Activated CD4-positive, CD25-positive, alpha-beta regulatory T cell treated with anti-CD3 and anti-CD28 coated beads, Interleukin-2, amount 50 U/mL, for 72 hours (primary cell): ENCODE data around the gene DGKI.

Experiments
- DNase-seq: peaks from one replicate; pipeline ENCODE4 v3.0.0; 2021

DGKI gene

DNA sequence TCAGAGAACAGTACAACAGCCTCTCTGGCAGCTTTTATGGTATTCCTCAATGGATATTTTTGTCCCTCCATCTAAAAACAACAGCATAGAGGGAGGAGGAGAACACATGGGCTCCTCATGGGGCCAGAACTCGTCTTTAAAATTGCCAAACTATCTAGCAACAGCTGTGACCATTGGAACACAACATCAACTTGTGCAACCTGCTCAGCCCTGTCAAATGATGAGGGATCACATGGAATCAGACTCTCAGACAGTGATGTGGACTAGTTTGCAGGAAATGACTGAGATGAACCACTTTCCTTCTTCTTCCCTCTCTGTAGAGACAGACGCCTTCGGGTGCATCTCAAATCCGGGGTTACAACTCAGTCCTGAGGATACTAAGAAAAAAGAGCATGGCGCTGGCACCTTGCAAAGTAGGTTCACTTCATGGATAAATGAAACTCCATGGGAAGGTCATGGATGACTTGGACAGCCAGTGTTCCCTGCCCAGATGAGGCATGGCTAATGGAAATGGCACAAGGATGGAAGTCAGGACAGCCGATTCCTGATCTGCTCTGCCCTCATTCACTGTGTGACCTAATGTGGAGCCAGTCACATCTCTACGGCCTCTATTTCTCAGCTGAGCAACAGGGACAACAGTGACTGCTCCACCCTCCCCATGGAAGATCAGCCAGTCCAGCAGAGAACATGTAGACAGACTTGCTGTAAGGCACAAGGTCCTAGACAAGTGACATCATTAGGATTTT lies 24.6 kb upstream of the DGKI start:
- no peak for DNase-seq

DNA sequence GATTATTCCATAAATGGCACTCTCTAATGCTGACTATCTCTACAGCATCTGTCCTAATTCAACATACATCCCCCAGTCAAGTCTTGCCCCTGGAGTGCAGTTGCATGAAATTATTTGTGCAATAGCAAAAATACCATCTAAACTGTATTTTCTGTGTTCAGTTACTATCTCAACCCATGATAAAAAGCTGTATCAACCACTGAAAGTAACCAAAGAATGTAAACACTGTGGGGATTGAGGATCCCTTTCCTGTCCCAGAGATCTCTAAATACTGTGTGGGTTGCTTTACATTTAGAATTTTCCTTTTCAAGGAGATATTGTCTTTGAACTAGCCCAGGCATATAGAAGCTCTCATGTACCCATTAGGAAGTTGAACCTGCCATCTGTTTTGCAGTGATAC lies 23.9 kb upstream of the DGKI start:
- DNase-seq, result no peak

DNA sequence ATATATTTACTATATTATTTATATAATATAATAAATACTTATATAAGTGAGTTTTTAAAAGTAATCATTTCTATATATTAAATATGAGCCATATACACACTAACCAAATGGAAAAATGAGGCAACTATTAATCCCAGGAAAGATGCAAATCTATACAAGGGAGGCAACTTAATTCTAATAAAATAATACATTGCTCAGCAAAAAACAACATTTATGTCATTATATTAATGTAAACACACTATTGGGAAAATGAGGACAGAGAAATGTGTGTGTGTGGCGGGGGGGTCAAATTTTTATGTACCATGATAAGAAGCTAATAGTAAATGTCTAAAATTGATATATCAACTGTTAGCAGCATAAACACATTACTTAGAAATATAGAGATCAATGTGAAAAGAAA lies 23.3 kb upstream of the DGKI start:
- no peak for DNase-seq

DNA sequence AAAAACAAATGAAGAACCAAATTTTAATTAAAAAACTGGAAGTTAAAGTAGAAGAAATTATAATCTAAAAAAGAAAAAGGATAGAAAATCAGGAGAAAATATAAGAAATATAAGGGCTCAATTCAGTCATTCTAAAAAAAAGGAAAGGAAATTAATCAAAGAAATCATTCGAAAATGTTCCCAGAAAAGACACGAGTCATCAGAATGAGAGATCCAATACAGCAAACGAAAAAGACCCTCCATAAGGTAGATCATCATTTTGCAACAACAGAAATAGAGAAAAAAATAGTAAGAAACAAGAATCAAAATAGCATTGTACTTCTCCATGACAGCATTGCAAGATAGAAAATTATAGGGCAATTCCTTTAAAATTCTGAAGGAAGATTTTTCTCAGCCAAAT lies 22.5 kb upstream of the DGKI start:
- no peak for DNase-seq

DNA sequence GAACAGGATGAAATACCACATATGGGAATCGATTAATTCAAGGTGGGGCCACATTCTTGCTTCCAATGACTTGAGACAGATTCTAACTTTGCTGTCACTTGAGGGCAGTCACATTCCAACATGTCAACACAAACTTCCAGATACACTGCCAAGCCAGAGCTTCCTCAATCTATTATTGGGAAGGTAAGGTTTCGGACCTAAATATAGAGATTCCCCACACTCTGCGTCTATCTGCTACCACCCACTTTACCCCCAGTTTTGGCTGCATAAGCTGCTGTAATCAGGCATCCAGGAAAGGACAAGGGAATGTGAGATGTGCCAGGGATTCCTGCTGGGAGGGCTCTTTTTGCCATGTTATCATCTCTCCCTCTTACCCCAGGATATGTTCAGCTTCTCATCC lies 20.5 kb upstream of the DGKI start:
- DNase-seq, result no peak

DNA sequence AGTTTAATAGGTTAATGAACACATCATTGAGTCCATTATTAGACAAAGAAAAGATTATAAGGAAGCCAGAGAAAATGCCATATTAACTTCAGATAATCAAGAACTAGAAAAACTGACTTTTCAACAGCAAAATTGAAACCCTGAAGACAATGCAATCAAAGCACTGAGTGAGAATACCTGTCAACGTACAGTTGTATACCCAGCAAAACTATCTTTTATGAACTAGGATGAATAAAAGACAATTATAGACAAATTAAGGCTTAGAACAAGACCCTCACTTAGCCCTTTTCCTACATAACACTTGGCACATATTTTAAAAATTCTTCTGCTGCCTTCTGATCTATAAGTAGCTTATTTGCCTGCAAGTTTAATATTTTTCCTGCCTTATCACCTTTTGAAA lies 19.0 kb upstream of the DGKI start:
- no peak for DNase-seq

DNA sequence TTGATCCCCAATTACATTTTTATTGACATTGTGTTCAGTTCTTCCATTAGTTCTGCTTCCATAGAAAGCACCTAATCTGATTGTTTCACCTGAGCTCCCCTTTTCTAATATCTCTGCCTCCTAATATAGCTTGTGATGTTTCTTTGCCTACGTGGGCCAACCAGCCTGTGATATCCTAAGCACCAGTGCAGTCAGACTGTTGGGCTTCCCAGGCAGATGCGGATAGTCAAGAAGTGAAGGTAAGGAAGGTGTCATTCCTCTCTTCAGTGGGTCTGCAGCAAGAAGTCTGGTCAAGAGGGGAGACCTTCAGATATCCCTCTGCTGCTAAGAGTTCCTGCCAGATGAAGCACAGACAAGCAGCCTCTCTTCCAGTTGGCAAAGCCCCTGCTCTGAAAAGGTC lies 16.2 kb upstream of the DGKI start:
- DNase-seq, result no peak

DNA sequence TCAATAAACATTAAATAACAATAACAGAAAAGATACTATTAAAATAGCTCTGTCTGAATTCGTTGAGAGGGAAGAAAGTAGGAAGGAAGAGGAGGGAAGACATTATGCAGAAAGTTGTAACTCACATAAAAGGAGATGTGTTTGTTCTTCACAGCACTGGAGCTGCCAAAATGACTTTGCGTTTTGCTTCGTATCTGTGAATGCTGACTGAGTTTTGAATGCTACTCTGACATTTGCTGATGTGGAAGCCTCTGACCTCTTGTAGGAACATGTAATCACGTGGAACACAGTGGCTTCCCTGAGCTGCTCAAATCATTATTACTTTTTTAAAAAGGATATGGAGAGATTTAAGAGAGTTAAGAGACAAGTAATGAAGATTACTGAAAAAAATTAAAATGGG lies 15.6 kb upstream of the DGKI start:
- DNase-seq, result no peak

DNA sequence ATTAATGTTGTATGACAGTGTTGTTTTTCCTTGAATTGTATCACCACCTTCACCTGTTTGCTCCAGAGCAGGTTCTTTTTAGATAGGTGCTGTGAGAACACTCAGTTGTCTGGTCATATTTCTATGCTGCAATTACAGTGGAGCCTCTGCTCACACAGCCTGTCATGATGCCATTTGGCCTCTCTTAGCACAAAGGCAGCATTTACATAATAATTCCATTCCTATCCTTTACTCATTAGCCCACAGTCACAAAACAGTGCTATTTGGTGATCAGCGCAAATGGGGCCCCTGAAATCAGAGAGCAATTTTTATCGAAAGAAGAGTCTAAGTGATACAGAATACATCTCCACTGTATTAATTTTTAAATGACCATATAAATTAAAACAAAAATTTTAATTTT lies 13.8 kb upstream of the DGKI start:
- DNase-seq, result no peak

DNA sequence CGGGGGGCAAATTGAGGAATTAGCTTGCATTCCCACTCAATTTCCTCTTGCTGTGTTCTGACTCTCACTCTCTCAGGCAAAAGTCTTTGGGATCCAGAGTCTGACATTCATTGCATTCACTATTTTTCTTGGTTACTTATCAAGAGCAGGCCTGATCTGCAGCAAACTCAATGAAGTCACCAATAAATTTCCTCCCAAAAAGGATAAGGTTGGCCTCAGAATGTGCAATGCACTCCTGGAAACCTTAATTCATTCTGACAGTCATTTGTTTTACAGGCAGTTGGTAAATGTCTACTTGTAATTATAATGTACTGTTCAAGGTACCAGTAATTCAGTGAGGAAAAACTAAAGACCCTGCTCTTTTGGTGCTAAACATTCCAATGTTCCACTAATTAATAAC lies 6.3 kb upstream of the DGKI start:
- no peak for DNase-seq

DNA sequence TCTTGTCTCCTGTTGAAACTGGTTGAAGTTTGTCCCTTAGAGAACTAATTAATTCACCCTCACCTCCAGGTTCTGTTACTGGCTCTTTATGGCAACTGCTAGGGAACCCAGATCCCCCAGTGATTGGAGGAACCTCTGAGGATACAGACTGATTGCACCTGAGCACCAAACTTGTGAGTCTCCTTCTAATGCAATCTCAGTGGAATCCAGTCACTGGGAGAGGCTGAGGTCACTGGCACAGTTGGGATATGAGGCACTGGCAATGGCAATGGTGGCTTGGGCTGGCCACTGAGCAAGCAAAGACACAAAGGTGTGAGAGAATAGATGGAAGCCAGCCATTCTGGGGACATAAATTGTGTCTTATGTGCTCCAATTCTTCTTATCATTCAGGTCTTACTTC lies 5.3 kb upstream of the DGKI start:
- DNase-seq, result no peak

DNA sequence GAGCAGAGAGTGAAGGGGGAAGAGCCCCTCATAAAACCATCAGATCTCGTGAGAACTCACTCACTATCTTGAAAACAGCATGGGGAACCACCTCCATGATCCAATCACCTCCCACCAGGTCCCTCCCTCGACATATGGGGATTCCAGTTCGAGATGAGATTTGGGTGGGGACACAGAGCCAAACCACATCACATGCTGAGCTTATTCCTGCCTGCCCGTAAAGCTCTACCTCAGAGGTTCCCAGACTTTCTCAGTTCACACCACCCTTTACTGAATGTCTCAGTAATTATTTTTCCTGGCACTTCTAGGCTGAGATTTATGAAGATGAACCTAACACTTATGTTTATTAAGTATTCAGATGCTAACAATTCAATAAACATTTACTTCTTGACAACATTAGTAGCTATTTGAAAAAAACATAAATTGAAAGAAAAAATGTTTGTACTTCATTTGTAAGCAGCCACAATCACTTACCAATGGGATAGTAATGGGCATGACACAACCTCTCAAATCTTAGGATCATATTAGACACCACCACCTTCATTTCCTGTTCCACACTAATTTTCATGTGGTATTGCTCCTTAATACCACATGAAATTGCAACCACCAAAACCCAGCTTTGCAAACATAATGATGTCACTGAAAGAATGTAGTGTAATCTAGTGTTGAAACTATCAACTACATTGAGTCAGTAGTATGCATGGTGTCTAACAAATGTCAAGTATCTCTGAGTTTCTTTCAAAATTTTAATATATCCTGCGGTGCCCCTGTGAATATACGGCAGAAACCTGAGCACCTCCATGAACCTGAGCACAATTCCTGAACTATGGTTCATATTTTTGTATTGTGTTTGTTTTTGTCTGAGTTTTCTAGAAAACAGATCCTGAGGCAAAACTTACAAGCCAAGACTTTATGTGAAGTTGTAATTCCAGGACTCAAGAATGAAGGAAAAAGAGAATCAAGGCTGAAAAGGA lies 4.5 kb upstream of the DGKI start:
- DNase-seq, result no peak

DNA sequence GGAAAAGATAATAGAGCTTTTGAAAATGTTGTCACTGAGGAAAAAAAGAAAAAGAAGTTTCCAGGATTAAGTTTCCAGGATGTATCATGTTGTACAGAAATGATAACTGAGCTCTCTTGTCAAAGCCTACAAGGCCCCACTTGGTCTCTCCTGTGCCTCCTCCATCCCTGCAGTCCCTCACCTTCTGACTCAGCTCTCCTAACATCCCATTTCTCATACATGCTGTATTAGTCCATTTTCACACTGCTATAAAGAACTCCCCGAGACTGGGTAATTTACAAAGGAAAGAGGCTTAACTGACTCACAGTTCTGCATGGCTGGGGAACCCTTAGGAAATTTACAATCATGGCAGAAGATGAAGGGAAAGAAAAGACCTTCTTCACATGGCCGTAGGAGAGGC lies 3.8 kb upstream of the DGKI start:
- no peak for DNase-seq

DNA sequence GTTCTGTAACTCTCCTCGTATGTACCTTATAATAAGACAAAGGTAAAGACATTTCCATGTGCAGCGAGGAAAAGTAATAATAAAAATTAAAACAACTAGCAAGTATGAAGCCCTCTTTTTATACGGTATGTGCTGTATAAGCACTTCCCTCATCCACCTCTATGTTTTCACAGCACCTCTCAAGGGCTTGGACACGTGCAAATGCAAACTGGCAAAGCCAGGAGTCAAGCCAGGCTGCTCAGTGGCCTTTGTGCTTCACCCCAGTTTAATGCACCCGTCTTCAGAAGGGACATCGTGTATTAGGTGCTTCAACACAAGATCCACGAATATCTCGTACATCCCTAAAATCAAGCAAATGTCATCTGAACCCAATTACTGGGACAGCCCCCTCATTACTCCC lies 1.3 kb upstream of the DGKI start:
- DNase-seq, result no peak

DNA sequence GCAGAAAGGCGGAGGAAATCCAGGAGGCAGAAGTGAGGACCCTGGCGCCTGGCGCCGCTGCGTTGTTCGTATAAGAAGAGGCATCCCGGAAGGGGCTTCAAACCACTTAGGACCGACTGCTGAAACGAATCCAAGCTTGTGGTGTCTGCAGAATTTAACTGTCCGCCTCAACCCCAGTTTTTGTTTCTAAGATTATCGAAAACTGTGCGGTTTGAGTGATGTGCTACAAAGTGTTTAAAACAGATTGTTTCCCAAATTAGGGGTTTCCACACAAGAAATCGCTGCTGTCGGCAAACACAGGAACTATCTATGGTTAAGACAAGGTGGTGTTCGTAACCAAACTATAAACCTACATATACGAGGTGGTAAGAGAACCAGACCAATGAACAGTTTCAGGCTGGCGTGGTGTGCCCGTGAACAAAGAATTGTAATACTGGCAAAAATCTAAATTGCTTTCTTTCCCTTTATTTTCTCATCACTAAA lies 835 bp upstream of the DGKI start:
- DNase-seq, result no peak

DNA sequence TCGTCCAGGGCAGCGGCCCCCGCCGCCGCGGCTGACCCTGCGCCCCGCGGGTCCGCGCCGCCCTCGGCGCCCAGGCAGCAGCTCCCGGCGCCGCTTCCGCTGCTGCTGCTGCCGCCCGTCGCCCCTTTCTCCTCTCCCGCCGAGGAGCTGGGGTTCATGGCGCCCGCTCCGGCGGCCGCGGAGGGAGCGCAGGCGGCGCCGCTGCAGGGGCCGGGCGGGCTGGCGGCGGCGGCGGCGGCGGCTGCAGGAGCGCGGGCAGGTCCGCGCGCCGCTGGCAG lies 286 bp downstream of the DGKI start:
- DNase-seq, result no peak

DNA sequence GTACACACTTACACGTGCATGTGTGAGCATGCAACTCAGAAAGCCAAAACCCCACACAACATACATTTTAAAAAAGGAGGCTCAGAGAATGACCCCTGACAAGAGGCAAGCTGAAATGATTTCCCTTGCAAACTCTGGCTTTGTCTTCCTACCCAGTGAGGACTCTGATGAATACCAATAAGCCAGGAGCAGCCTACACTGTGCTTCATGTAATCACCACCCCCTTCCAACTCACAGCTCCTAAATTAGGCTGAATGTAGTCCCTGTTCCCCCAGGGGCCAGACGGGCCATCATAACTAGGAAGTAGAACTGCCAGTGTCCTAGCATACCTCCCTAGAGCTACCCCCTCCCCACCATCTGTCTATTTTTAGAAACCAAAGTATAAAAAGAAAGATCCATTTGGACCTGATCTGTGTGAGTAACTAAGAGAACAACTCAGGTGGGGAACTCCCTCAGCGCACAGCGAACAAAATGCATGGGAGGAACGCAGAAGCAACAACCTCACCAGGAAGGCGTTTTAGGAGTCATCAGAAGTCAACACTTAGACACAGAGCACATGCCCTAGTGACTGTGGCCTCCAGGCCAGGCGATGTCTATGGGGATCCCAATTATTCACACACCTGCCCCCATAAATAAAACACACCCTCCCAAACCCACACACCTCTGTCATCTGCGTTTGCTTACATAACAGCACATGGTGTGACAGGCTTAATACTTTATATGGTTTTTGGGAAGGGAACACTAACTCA lies 1.9 kb downstream of the DGKI start:
- no peak for DNase-seq

DNA sequence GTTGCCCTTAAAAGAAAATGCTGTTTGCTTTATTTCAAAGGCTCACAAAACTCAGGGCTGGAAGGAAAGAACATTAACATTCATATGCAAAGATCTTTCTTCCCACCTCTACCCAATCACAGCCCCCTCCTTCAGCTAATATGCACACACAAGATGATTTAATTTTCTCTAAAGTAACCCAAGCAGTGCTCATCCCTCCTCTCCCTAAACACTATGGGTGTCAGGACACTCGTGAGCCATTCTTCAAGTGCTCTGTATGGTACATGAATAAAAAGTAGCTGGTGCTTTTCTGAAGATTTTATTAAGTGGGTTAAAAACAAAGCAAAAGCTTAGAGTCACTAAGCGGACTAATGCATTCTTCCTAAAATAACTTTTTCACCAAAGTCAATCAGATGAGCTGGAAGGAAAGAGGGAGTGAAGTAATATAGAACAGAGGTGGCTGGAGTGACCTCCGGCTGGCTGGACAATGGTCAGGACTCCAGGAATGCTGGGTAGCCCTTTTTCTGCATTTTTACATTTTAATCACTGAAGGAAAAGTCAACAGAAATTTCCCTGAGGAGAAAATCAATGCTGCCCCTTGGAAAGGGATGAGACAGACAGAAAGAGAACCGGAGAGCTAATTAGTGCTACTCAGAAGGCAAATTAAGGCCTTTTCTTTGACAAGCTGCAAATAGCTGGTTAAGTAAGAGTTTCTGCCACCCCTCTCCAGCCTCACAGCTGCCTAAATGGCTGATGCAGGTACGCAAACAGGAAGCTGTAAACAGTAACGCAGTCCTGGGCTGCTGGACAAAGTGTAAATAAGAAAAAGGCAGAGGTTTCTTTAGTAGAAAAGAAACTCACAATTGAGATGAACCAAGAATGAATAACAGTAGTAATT lies 6.6 kb downstream of the DGKI start:
- no peak for DNase-seq

DNA sequence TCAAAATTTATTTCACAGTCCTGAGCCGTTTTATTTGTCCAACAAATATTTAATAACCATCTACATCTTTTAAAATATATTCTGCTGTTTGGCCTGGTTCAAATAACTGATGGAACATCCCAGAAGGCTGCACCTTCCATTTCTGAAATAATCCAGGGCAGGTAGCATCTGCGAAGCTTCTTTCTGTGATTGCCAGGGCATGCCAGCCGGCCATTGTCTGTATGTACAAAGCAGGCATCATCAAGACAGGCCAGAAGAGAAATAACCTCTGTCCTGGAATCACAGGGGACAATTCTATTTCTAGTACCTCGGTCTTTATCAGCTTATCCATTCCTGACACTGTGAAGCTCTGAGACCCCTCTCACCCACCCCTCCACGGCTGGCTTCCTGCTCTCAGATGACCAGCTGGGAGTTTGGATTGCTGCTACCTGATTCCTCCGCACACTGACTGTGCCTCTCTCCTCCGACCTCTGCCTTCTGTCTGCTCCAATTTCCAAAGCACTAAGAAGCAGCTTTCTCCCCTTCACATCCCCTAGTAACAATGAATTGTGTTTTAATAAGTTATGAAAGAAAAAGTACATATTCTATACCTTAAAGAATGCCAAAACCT lies 8.0 kb downstream of the DGKI start:
- DNase-seq, result no peak

DNA sequence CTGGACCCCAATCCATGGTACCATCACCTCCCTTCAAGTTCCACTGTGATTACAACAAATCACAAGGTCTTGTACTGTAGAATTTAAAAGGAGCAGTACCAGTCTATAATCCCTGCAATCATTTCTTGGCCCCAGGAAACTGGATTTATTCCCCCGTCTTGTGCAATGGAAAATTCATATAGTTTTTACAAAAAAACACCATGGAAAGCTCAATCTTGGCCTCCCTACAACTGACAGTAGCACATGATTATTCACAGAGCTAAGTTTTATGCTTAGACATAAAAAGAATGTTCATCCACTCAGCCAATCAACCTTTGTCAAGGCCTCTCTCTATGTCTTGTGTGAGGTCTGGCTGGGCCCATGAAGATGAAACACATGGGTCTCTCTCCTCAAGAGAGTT lies 10.2 kb downstream of the DGKI start:
- no peak for DNase-seq

DNA sequence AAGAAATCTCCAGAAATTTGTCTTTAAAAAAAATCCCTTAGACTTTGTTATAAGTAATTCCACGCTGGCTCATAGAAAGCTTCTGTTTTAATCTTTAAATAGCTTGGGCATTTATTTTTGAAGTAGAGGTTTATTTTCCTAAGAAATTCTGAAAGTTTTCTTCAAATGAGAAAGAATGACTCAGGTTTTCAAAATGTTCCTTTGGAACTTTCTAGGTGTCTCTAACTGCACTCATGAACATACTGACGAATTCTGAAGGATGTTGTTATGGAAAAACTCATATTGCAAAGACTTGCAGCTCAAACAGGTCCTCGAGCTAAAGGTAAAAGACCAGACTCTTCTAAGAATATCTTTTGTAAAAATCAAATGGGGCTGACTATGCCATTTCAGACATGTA lies 10.7 kb downstream of the DGKI start:
- no peak for DNase-seq

DNA sequence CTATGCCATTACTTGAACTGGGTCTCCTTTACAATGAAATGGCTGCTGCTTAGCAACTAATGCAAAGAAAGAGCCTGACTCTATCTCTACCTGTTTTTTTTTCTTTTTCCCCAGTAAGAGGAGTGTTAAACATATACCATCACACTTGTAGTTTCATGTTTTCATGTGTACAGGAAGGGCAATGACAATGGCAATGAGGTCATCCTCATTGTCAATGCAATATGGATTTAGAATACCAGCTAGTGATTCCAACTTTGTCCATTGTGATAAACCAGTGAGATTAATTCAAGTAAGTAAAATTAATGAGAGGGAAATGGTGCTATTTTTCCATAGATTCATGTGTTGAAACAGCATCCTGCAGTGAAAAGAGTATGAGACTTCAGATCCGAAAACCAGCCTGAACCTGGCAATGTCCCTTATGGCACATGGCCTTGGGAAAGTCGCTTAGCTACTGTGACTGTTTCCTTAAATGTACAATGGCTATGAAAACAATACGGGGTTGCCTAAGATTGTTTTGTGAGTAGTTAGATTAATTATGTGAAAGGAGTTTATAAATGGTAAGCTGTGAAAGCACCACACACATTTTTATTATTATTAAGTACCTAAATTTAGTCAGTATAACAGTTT lies 11.2 kb downstream of the DGKI start:
- no peak for DNase-seq
